Fibroblast of skin of right quadriceps (primary cell): Measurements from ENCODE around the gene C11orf65.

Experiments
- DNase-seq: peaks from one replicate; pipeline ENCODE4 v3.0.0-alpha.2; 2013

The C11orf65 gene, protein sequence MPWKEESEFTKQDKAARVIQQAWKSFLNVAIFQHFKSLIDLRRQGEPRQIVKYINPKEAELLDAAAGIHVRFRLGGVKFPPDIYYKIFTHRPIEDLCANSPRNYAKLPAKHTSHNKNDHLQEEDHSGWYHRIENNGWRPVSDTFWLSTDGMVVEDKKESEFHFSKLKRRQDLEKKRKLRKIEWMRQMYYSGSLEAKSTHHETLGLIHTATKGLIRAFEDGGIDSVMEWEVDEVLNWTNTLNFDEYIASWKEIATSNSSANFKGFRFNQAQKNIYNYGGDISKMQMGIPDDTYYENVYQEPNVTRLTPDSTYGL

GRCh38 chr11:108467091-108467823, at the start of gene C11orf65:
Gene C11orf65, minus strand, starts transcription at chr11:108467529. Its CDS starts 5,970 bp downstream, at chr11:108461559.
- peak; percentile 97 for DNase-seq

DNA sequence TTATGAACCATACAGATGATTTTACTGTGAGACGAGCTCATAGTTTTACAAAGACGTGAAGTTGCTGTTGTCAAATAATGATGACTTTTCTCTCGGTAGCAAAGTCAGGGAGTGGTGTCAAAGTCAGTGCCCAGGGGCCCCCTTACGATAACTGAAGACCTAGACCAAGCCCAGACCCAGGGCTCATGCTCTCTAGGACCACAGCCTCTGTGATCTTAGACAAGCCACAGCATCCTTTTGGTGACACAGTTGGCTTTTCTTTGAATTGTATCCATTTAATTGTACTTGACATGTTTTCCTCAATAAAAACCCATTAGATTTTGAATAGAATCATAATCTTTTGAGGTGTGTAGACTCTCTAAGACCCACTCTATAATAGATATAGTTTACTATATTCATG, 48.8 kb upstream of the C11orf65 start:
- DNase-seq: no peak

DNA sequence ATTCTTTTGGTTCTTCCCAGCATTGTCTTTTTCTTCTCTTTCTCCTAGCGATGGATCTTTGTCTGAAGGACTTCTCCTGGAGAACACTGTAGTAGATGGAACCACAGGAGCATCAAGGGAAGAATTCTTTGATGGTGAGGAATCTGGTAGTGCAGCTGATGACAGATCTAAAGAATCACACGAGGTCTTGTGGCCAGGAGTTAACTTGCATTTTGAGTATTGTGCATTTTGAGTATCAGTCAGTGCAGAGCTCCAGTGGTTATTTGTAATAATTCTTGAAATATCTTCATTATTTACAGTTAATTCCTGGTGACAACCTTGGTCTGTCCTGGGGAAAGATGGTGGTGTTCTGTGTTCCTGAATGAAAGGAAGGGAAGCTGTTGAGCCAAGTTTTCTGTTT, 45.4 kb upstream of the C11orf65 start:
- peak; percentile 14 for DNase-seq

DNA sequence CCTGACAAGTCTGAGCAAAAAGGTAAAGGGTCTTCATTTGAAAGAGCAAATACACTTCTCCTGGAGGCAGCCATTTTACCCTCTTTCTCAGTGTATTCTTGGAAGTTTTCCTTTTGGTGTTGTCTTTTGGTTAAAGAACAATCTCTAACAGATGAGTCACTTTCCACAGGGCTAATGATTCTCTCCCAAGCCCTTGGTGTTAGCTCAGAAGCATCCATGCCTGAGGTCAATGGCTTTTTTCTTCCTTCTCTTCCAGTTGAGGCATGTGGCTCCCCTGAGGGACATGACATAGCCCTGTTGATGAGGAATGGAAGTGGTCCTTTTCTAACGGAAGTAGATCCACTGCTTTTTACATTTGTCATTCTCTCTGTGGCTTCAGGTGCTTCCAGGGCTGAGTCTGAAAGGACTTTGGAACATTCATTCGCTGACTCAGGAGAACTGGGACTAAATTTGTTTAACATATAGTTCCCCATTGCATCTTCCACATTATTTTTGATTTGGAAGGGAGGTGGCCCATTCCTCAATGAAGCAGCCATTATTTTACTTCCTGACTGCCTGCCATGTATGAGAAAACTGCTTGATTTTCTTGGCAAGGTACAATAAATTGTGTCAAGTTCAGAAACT, 44.6 kb upstream of the C11orf65 start:
- DNase-seq: peak; percentile 74

DNA sequence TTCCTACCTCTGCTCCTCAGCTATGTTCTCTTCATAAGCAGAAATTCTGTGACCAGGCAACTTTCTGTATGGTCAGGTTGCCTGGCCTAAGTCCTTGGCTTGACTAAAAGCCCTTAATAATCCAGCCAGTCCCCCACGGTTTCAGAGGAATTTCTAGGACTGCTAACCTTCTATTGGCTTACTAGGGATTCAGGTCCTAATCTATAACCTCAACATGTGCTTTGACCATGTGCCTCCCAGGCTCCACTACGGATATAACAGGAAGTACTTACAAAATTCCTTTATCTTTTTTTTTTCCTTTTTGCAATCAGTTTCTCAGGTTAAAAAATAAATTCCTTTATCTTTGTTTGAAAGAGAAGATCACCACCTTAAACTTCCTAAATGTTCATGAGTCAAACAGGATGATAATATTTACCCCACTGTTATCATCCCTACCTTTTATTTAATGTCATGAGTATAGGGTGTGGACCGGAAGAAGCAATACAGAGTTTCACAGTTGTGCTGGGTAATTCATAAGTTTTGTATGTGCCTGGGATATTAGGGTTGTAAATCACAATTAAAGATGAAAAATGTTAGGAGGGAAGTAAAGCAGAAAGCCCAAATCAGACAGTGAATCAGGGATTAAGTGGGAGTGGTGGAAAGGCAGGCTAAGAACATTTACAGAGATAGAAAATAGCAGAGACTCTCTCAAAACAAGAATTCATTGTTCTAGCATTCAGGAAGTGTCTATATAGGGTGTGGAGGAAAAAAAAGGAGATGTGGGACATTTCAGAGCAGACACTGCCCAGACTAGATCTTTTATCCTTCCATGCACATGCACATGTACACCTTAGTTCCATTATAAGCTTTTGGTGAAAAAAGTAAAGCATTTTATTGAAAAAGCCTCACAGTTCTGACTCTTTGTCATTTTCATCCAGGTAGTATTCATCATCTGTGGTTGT, 41.6 kb upstream of the C11orf65 start:
- no peak for DNase-seq

DNA sequence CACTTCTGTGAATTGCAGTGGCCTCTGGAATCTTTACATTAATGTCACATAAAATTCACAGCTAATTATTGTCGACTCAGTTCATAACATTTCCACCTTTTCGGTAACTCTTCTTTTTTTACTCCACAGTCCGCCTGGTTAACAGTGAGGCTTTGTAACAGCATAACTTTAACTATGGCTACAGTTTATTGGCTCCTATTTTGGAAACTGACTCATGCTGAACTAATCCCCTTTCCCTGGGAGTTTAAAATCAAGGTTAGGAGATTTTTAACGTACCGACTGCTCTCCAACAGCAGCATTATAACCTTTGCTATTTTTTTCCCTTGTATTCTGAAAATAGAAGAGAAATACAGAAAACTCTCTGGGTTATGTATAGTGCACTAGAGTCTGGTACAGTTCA, 34.1 kb upstream of the C11orf65 start:
- DNase-seq: peak; percentile 10

DNA sequence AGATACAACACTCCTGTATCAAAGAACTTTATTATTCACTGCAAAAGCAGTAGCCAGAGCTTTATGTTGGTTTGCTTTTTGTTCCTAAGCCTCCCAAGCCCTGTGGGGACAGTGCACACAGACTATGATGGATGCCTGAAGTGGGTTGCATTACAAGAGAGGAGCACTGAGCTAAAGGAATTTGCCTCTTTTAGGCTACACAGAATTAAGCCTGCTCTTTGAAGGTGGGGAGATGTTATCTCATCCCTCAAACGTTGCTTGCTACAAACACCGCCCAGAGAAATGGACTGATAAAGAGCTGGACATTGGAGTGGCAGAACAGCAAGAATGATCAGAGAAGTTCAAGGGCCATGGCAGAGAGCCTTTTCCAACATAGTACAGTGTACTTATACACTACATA, 33.4 kb upstream of the C11orf65 start:
- no peak for DNase-seq

- DNase-seq: no peak
Observed at GRCh38 chr11:108500169-108500568, 32.8 kb upstream of the C11orf65 start.

DNA sequence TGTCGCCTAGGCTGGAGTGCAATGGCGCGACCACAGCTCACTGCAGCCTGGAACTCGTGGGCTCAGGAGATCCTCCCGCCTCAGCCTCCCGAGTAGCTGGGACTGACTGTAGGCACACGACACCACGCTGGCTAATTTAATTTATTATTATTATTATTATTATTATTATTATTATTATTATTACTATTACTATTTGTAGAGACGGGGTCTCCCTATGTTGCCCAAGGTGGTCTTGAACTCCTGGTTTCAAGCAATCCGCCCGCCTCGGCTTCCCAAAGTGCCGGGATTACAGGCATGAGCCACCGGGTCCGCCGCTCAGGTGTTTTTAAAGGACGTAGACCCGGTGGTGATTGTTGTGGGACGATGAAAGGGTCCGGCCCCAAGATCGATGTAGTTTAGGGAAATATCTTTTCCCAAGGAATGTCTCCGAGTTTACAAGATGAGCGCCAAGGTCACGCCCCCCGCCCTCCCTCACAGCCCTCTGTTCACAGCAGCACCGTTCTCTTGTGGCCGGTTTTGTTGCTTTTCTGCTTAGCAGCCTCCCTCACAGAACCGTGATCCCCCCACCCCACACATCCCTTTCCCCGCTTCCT, 31.6 kb upstream of the C11orf65 start:
- DNase-seq: no peak

DNA sequence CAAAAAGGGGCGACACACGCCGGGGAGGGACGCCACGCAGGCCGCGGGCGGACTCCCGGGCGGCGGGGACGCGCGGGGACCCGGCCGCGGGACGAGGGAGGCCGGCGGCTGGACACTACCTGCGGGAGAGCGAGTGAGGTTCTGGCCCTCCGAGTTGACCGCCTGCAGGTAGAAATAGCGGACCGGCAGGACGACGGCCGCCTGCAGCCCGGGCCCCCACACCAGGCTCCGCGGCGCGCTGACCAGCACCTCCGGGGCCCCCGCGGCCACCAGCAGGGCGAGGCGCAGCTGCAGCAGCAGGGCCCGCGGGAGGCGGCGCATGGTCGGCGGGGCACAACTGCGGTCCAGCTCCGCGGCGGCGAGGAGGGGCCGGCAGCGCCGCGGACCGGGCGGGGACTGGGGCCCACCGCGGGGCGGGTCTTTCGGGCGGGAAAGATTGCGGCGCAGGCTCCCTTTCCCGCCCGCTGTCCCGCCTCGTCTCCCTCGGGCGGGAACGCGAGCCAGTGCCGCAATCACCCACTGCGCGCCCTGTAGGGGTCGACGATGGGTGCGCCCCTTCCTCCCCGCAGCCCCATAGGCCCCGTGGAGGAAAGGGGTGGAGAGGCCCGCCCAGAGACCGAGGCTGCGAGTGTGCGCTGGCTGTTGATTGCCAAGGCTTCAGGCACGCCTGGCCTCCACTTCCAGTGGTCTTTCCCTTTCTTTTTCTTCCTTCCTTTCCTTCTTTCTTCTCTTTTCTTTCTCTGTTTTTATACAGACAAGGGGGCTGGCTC, 30.9 kb upstream of the C11orf65 start, which contains the start of gene POGLUT3:
TSS of gene POGLUT3 (minus strand) at position 339 of the 770 bp plus-strand sequence. CDS start at position 321, 18 bp downstream.
- peak; percentile 66 for DNase-seq

- peak; percentile 99 for DNase-seq
Observed at GRCh38 chr11:108497317-108498045, 30.2 kb upstream of the C11orf65 start.

- DNase-seq: peak; percentile 28
Observed at GRCh38 chr11:108496643-108497256, 29.4 kb upstream of the C11orf65 start.

GRCh38 chr11:108495326-108495725, 28.0 kb upstream of the C11orf65 start:
- no peak for DNase-seq

- no peak for DNase-seq
Observed at GRCh38 chr11:108494182-108494581, 26.9 kb upstream of the C11orf65 start.

DNA sequence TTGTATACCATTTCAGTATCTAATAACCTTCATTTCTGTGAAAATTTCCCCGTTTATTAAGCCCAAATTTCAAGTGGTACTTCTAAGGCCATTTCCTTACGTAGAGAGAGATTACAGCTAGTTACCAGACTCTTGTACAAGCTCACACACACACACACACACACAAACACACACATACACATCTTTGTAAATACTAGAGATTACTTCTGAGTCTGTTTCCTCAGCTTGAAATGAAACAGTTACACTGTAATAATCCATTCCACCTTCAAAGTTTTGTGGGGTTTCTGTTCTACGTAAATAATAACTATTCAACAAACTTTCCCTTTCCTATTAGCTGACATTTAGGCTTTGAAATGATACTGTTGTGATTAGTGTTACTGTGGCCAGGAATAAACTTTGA, 24.6 kb upstream of the C11orf65 start:
- no peak for DNase-seq

GRCh38 chr11:108486828-108487227, 19.5 kb upstream of the C11orf65 start:
- DNase-seq: no peak

GRCh38 chr11:108486331-108486730, 19.0 kb upstream of the C11orf65 start:
- no peak for DNase-seq

- DNase-seq: peak; percentile 4
Observed at GRCh38 chr11:108483163-108483562, 15.8 kb upstream of the C11orf65 start.

DNA sequence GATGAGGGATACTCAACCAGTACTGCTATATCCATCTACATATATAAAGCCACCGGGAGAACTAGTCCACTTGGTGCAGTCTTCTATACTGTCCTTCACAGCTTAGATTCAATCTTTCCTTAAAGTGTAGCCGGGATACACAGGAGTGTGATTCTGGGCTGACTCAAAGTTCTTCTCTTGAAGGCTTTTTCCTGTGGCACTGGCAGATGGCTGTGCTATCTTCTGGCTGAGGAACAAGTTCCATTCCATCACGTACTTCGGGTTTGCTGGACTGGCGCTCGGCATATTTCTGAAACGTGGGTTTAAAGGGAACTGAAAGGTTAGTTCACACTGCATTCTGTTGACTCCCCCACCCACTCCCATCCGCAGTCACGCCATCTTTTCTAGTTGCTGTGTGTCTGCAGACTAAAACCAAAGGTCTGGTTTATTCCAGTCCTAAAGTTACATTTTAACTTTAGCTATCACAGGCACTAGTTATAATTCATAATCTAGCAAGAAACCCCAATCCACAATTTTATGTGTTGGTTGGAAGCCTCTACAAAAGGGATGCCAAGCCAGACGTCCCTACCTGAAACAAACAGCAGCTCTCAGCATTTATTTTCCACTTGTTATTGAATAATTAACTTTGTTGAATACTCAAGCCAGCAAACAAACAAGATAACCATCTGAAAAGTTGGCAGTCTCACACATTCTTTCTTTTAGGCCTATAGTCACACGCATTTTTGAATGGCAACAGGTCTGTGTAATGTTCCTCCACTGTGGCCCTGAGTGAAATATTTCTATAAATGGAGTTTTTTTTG, 7.5 kb upstream of the C11orf65 start:
- no peak for DNase-seq
